ENCODE data around the gene METTL14.

DNA sequence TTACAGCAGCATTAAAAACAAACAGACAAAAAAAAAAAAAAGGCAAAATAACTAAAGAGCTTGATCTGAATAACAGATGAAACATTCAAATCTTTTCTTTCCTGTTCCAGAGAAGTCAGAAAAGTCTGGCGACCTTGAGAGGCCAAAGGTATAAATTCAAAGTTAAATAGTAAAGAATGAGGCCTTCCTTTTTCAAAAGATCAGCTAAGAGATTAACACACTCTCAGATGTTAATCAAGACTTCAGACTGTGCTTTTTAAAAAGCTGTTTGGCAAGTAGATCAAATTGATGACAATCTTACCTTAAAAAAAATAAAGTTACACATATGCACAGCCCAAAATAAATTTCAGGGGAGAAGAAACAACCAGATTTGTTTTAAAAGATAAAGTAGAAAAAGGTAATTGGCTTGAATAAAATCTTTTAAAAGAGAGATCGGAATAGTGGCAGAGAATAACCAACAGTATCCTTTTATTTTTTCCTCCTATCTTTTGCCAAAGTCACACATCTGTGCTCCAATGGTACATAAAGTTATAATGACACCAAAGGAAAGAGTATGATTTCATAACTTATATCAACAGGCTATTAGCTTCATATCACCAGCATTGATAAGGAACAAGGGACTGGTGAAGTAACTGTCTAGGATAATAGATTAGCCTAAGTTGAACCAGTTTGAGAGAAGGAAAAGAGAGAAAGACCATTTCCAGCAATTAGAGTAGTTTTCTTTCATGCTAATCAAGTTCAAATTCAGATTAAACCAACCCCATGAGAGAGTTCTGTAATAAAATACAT, 70.4 kb downstream of the METTL14 start:
- TF ChIP-seq, protein P1, sequence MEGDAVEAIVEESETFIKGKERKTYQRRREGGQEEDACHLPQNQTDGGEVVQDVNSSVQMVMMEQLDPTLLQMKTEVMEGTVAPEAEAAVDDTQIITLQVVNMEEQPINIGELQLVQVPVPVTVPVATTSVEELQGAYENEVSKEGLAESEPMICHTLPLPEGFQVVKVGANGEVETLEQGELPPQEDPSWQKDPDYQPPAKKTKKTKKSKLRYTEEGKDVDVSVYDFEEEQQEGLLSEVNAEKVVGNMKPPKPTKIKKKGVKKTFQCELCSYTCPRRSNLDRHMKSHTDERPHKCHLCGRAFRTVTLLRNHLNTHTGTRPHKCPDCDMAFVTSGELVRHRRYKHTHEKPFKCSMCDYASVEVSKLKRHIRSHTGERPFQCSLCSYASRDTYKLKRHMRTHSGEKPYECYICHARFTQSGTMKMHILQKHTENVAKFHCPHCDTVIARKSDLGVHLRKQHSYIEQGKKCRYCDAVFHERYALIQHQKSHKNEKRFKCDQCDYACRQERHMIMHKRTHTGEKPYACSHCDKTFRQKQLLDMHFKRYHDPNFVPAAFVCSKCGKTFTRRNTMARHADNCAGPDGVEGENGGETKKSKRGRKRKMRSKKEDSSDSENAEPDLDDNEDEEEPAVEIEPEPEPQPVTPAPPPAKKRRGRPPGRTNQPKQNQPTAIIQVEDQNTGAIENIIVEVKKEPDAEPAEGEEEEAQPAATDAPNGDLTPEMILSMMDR (IDR thresholded peaks at IDR 0.05) = no peak
- no peak for TF ChIP-seq POLR2A (IDR thresholded peaks at IDR 0.05)

Measured in vagina (tissue), 2 donors.